Tibial nerve (tissue), 4 donors: ENCODE results near the gene CARD11. TPM values are rescaled to one million over a fixed set of nuclear protein-coding genes. Genes with fewer than 3 reads are reported as not detected.
"Not testable (repeated sequence)": the region's sequence is repeated elsewhere in the genome, so short reads cannot be mapped to it uniquely, and the experiment has no call there.

Source experiments
- DNase-seq, 2 donors: peaks; one replicate each; pipeline ENCODE4 v3.0.0-alpha.2; 2019; ENCODE audit warnings: low spot score in 2 of 2
- H3K27ac ChIP-seq, 4 donors: fragments of 200-600 bp; sonication (generic) in 3 of 4; one replicate each; pipeline ENCODE4 v1.5.1; 2017 to 2019; ENCODE audit warnings: mild to moderate bottlenecking in 1 of 4
- H3K27me3 ChIP-seq, 2 donors: fragments of 200-600 bp; sonication (generic) in 1 of 2; one replicate each; pipeline versions ENCODE4 v1.5.1 to v1.6.0; 2017 to 2019
- H3K36me3 ChIP-seq, 3 donors: fragments of 200-600 bp; sonication (generic); one replicate each; pipeline ENCODE4 v1.5.1; 2018 to 2019
- H3K4me1 ChIP-seq, 4 donors: fragments of 200-600 bp; sonication (generic) in 3 of 4; one replicate each; pipeline ENCODE4 v1.5.1; 2017 to 2019
- H3K4me3 ChIP-seq, 4 donors: fragments of 200-600 bp; sonication (generic) in 3 of 4; one replicate each; pipeline ENCODE4 v1.5.1; 2017 to 2019; ENCODE audit warnings: mild to moderate bottlenecking in 1 of 4, moderate library complexity in 1 of 4
- H3K9me3 ChIP-seq, 4 donors: fragments of 200-600 bp; sonication (generic) in 3 of 4; one replicate each; pipeline ENCODE4 v1.5.1; 2017 to 2019
- CTCF ChIP-seq, 5 experiments: fragments of 200-600 bp in 3 of 5; fragments of 450-650 bp in 2 of 5; sonication (generic) in 3 of 5; IDR thresholded peaks; one replicate each; pipeline ENCODE4 v1.5.1; 2016 to 2019; ENCODE audit warnings: antibody characterized with exemption in 5 of 5, mild to moderate bottlenecking in 3 of 5, moderate library complexity in 2 of 5
- EP300 ChIP-seq, 2 donors: sonication (generic); formaldehyde crosslinking; IDR thresholded peaks; one replicate each; pipeline ENCODE4 v1.6.1; 2017; ENCODE audit warnings: antibody characterized with exemption in 2 of 2, mild to moderate bottlenecking in 1 of 2
- POLR2A ChIP-seq, 2 donors: fragments of 450-650 bp; IDR thresholded peaks; one replicate each; pipeline ENCODE4 v1.6.1; 2017; ENCODE audit warnings: antibody characterized with exemption in 2 of 2, mild to moderate bottlenecking in 2 of 2, moderate library complexity in 2 of 2
- WGBS, 2 donors: methylation state at CpG; one replicate each; pipeline ENCODE4 v1.1.5; 2018; 5-methylcytosine and 5-hydroxymethylcytosine counted together
- total RNA-seq, 4 donors: library from RNA; depleted of rRNA; stranded (reverse); fragments of >200 nt; gene quantifications; one replicate each; pipeline ENCODE4 v1.1.0, GENCODE V29; 2016

CARD11 gene
- total RNA-seq, 4 donors from 2014 or later: 2.0 to 4.8 (median 3.1) TPM

- TF ChIP-seq CTCF (IDR thresholded peaks at IDR 0.05): no peak
- TF ChIP-seq EP300 (IDR thresholded peaks at IDR 0.05): no peak
- TF ChIP-seq POLR2A (IDR thresholded peaks at IDR 0.05): no peak
- Histone ChIP-seq H3K36me3 (no peaks in the 10 kb centered on the region), H3K9me3 (peaks cover 0 to 3% (median 0%) of the 10 kb centered on the region in 4 donors), H3K27ac (no peak overlapping the region), H3K4me3 (no peak overlapping the region), H3K4me1 (peaks cover 0 to 8% (median 0%) of the 10 kb centered on the region in 4 donors), H3K27me3 (peaks cover 0 to 7% of the 10 kb centered on the region in 2 donors)
- 91 to 95% methylated on average over 17 of the region's 17 CpGs for WGBS, 2 donors
- DNase-seq: no peak
Observed at GRCh38 chr7:2923291-2923781, 120.3 kb downstream of the CARD11 start.

- 53 to 87% methylated on average over 5 to 15 of the region's 15 CpGs for WGBS, 2 donors
- Histone ChIP-seq H3K27ac (no peak overlapping the region), H3K36me3 (no peaks in the 10 kb centered on the region), H3K4me1 (peaks cover 0 to 8% (median 0%) of the 10 kb centered on the region in 4 donors), H3K27me3 (peaks cover 0 to 7% of the 10 kb centered on the region in 2 donors), H3K9me3 (peaks cover 0 to 3% (median 0%) of the 10 kb centered on the region in 4 donors), H3K4me3 (no peak overlapping the region)
- no peak for TF ChIP-seq CTCF (IDR thresholded peaks at IDR 0.05)
- no peak for DNase-seq
Observed at GRCh38 chr7:2922866-2923265, 120.8 kb downstream of the CARD11 start.

GRCh38 chr7:2922348-2922691 is 121.3 kb downstream of the CARD11 start:
- H3K4me3 ChIP-seq: no peak overlapping the region
- no peaks in the 10 kb centered on the region for H3K36me3 ChIP-seq
- H3K27ac ChIP-seq: no peak overlapping the region
- peaks cover 0 to 7% of the 10 kb centered on the region in 2 donors for H3K27me3 ChIP-seq
- DNase-seq: no peak
- 72 to 82% methylated on average over 9 to 19 of the region's 19 CpGs for WGBS, 2 donors
- no peak for TF ChIP-seq EP300 (IDR thresholded peaks at IDR 0.05)
- no peak for TF ChIP-seq POLR2A (IDR thresholded peaks at IDR 0.05)
- no peak for TF ChIP-seq CTCF (IDR thresholded peaks at IDR 0.05)
- H3K4me1 ChIP-seq: peaks cover 0 to 8% (median 0%) of the 10 kb centered on the region in 4 donors
- H3K9me3 ChIP-seq: peaks cover 0 to 3% (median 0%) of the 10 kb centered on the region in 4 donors

GRCh38 chr7:2921653-2922347 is 121.9 kb downstream of the CARD11 start:
- Histone ChIP-seq H3K4me3 (no peak overlapping the region), H3K36me3 (no peaks in the 10 kb centered on the region), H3K27me3 (peaks cover 0 to 7% of the 10 kb centered on the region in 2 donors), H3K27ac (no peak overlapping the region), H3K9me3 (peaks cover 0 to 3% (median 0%) of the 10 kb centered on the region in 4 donors), H3K4me1 (peaks cover 0 to 8% (median 0%) of the 10 kb centered on the region in 4 donors)
- peak in 1 of 5 experiments; percentile 18 for TF ChIP-seq CTCF (IDR thresholded peaks at IDR 0.05)
- TF ChIP-seq POLR2A (IDR thresholded peaks at IDR 0.05): no peak
- 30 to 50% methylated on average over 11 to 13 of the region's 13 CpGs for WGBS, 2 donors
- DNase-seq: no peak

GRCh38 chr7:2920956-2921652 is 122.6 kb downstream of the CARD11 start:
- peaks cover 0 to 7% of the 10 kb centered on the region in 2 donors for H3K27me3 ChIP-seq

GRCh38 chr7:2920480-2920879 is 123.2 kb downstream of the CARD11 start:
- H3K4me3 ChIP-seq, H3K4me1 ChIP-seq, H3K27me3 ChIP-seq, H3K9me3 ChIP-seq, H3K27ac ChIP-seq, H3K36me3 ChIP-seq, DNase-seq: not testable (repeated sequence)
- WGBS, 2 donors: 79 to 86% methylated on average over 2 of the region's 2 CpGs

More at GRCh38 chr7:2920956-2921652, 122.6 kb downstream of the CARD11 start:
- Histone ChIP-seq H3K36me3 (no peaks in the 10 kb centered on the region), H3K4me1 (peaks cover 0 to 8% (median 0%) of the 10 kb centered on the region in 4 donors), H3K4me3 (no peak overlapping the region), H3K27ac (no peak overlapping the region), H3K9me3 (peaks cover 0 to 3% (median 0%) of the 10 kb centered on the region in 4 donors)
- no peak for DNase-seq
- TF ChIP-seq EP300 (IDR thresholded peaks at IDR 0.05): no peak
- TF ChIP-seq POLR2A (IDR thresholded peaks at IDR 0.05): no peak
- no peak for TF ChIP-seq CTCF (IDR thresholded peaks at IDR 0.05)
- WGBS, 2 donors: 37 to 39% methylated on average over 17 of the region's 17 CpGs
